GM12878 (cell line): ENCODE measurements around the gene STARD13.

ENCODE experiments used
- FOXK2 ChIP-seq: fragments of 450-650 bp; IDR thresholded peaks from 2 replicates; pipeline ENCODE4 v1.6.1; 2017; ENCODE audit warnings: mild to moderate bottlenecking, moderate library complexity
- POLR2AphosphoS5 ChIP-seq: IDR thresholded peaks from 2 replicates; pipeline ENCODE4 v1.6.1; 2011; ENCODE audit warnings: mild to moderate bottlenecking, low read length, inconsistent platforms
- SMC3 ChIP-seq: IDR thresholded peaks from 2 replicates; pipeline ENCODE4 v1.6.1; 2011; ENCODE audit warnings: low read length, improper control_type of control experiment, borderline replicate concordance
- TBL1XR1 ChIP-seq: IDR thresholded peaks from 2 replicates; pipeline ENCODE4 v1.6.1; 2012; ENCODE audit warnings: low read depth, low read length, improper control_type of control experiment

- TF ChIP-seq POLR2AphosphoS5: no peak
- TF ChIP-seq TBL1XR1: no peak
- TF ChIP-seq SMC3: no peak
- TF ChIP-seq FOXK2: no peak
Measured at GRCh38 chr13:33132644-33133440, 152.7 kb downstream of the STARD13 start.
